ELF-1 (cell line): ENCODE measurements around the gene FHDC1.

Source experiments
- DNase-seq: peaks from one replicate; pipeline ENCODE4 v3.0.0-alpha.2; 2016; ENCODE audit warnings: low read depth, low spot score

Gene FHDC1

GRCh38 chr4:153005899-153006381 lies 69.8 kb downstream of the FHDC1 start:
- DNase-seq: no peak

- no peak for DNase-seq
These were observed 72.6 kb downstream of the FHDC1 start for GRCh38 chr4:153008578-153009199.

- no peak for DNase-seq
These were observed 74.0 kb downstream of the FHDC1 start for GRCh38 chr4:153010146-153010545.

GRCh38 chr4:153013202-153013977 lies 77.3 kb downstream of the FHDC1 start:
- no peak for DNase-seq

- no peak for DNase-seq
These were observed 78.3 kb downstream of the FHDC1 start for GRCh38 chr4:153014460-153014859.

GRCh38 chr4:153016592-153016991 lies 80.5 kb downstream of the FHDC1 start:
- DNase-seq: no peak

- DNase-seq: no peak
These were observed 81.9 kb downstream of the FHDC1 start for GRCh38 chr4:153018031-153018430.

GRCh38 chr4:153018684-153019083 lies 82.6 kb downstream of the FHDC1 start:
- DNase-seq: no peak

- no peak for DNase-seq
These were observed 83.8 kb downstream of the FHDC1 start for GRCh38 chr4:153019906-153020305.

- no peak for DNase-seq
These were observed 84.3 kb downstream of the FHDC1 start for GRCh38 chr4:153020457-153020856.

- DNase-seq: no peak
These were observed 85.2 kb downstream of the FHDC1 start for GRCh38 chr4:153021276-153021675.

- no peak for DNase-seq
These were observed 86.2 kb downstream of the FHDC1 start for GRCh38 chr4:153022241-153022715.

GRCh38 chr4:153023139-153023538 lies 87.0 kb downstream of the FHDC1 start:
- DNase-seq: no peak

GRCh38 chr4:153023692-153024394 lies 87.7 kb downstream of the FHDC1 start:
- DNase-seq: no peak

GRCh38 chr4:153024466-153024865 lies 88.3 kb downstream of the FHDC1 start:
- no peak for DNase-seq

- DNase-seq: no peak
These were observed 89.3 kb downstream of the FHDC1 start for GRCh38 chr4:153025406-153025805.

- no peak for DNase-seq
These were observed 90.6 kb downstream of the FHDC1 start for GRCh38 chr4:153026591-153027346.

- DNase-seq: no peak
These were observed 91.7 kb downstream of the FHDC1 start for GRCh38 chr4:153027866-153028265.

- peak; percentile 66 for DNase-seq
These were observed 92.4 kb downstream of the FHDC1 start for GRCh38 chr4:153028535-153028934.
